ENCODE results near the gene ZDHHC14.

The ZDHHC14 gene

GRCh38 chr6:157491571-157492232 lies 110.7 kb downstream of the ZDHHC14 start:
- DNase-seq (ENCODE audit: low read depth), result no peak

- no peak for DNase-seq (ENCODE audit: low read depth)
These were observed 111.3 kb downstream of the ZDHHC14 start for GRCh38 chr6:157492249-157492648.

GRCh38 chr6:157492741-157493140 lies 111.8 kb downstream of the ZDHHC14 start:
- no peak for DNase-seq (ENCODE audit: low read depth)

- DNase-seq (ENCODE audit: low read depth), result no peak
These were observed 112.2 kb downstream of the ZDHHC14 start for GRCh38 chr6:157493173-157493572.

- DNase-seq (ENCODE audit: low read depth), result no peak
These were observed 112.6 kb downstream of the ZDHHC14 start for GRCh38 chr6:157493576-157493975.

- no peak for DNase-seq (ENCODE audit: low read depth)
These were observed 113.2 kb downstream of the ZDHHC14 start for GRCh38 chr6:157494132-157494710.

- no peak for DNase-seq (ENCODE audit: low read depth)
These were observed 115.6 kb downstream of the ZDHHC14 start for GRCh38 chr6:157496534-157497095.

GRCh38 chr6:157497579-157497978 lies 116.6 kb downstream of the ZDHHC14 start:
- peak; percentile 14 for DNase-seq (ENCODE audit: low read depth)

- no peak for DNase-seq (ENCODE audit: low read depth)
These were observed 117.8 kb downstream of the ZDHHC14 start for GRCh38 chr6:157498817-157499216.

- no peak for DNase-seq (ENCODE audit: low read depth)
These were observed 119.0 kb downstream of the ZDHHC14 start for GRCh38 chr6:157500022-157500421.

- DNase-seq (ENCODE audit: low read depth), result no peak
These were observed 122.2 kb downstream of the ZDHHC14 start for GRCh38 chr6:157503018-157503747.

- no peak for DNase-seq (ENCODE audit: low read depth)
These were observed 125.0 kb downstream of the ZDHHC14 start for GRCh38 chr6:157505912-157506491.

GRCh38 chr6:157510323-157511188 lies 129.6 kb downstream of the ZDHHC14 start:
- no peak for DNase-seq (ENCODE audit: low read depth)

- no peak for DNase-seq (ENCODE audit: low read depth)
These were observed 130.8 kb downstream of the ZDHHC14 start for GRCh38 chr6:157511682-157512381.

- DNase-seq (ENCODE audit: low read depth), result no peak
These were observed 131.3 kb downstream of the ZDHHC14 start for GRCh38 chr6:157512382-157512682.

- DNase-seq (ENCODE audit: low read depth), result no peak
These were observed 132.1 kb downstream of the ZDHHC14 start for GRCh38 chr6:157513004-157513603.

GRCh38 chr6:157513619-157514485 lies 132.9 kb downstream of the ZDHHC14 start:
- DNase-seq (ENCODE audit: low read depth), result no peak

- peak; percentile 48 for DNase-seq (ENCODE audit: low read depth)
These were observed 133.9 kb downstream of the ZDHHC14 start for GRCh38 chr6:157514659-157515496.
